Fibroblast of mammary gland (primary cell): Measurements from ENCODE around the gene MSI2.

Experiments used
- DNase-seq: peaks from one replicate; pipeline ENCODE4 v3.0.0-alpha.2; 2010; ENCODE audit warnings: low read depth
- H3K4me3 ChIP-seq: 2 replicates; pipeline ENCODE4 v1.5.1; 2011; ENCODE audit warnings: low read depth, mild to moderate bottlenecking, low read length, moderate library complexity; ENCODE audit not compliant: control insufficient read depth
- TF ChIP-seq, protein P1 (sequence below): conservative IDR thresholded peaks from 2 replicates; pipeline ENCODE4 v1.5.1; 2011; ENCODE audit warnings: low read depth, low read length, inconsistent platforms; ENCODE audit not compliant: control insufficient read depth, insufficient read depth

Gene MSI2

DNA sequence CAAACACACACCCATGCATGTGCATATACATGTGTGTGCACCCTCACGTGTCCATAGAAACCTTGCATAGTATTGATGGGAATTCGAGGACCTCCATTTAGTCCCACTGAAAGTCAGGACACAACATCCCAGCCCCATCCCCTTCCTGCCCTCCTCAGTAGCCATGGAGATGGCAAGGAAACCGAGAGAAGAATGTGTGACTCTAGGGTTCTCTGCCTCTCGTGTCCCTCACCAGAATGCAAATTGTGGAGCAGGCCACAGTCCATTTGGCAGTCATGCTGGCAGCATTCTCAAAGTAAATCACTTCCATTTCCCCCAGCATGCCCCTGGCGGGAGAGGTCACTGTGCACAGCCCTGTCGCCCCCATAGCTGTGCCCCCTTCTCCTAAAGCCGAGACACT lies 141.1 kb downstream of the MSI2 start:
- no peak for DNase-seq
- TF ChIP-seq, protein P1, sequence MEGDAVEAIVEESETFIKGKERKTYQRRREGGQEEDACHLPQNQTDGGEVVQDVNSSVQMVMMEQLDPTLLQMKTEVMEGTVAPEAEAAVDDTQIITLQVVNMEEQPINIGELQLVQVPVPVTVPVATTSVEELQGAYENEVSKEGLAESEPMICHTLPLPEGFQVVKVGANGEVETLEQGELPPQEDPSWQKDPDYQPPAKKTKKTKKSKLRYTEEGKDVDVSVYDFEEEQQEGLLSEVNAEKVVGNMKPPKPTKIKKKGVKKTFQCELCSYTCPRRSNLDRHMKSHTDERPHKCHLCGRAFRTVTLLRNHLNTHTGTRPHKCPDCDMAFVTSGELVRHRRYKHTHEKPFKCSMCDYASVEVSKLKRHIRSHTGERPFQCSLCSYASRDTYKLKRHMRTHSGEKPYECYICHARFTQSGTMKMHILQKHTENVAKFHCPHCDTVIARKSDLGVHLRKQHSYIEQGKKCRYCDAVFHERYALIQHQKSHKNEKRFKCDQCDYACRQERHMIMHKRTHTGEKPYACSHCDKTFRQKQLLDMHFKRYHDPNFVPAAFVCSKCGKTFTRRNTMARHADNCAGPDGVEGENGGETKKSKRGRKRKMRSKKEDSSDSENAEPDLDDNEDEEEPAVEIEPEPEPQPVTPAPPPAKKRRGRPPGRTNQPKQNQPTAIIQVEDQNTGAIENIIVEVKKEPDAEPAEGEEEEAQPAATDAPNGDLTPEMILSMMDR, result no peak
- no peak overlapping the region for H3K4me3 ChIP-seq

DNA sequence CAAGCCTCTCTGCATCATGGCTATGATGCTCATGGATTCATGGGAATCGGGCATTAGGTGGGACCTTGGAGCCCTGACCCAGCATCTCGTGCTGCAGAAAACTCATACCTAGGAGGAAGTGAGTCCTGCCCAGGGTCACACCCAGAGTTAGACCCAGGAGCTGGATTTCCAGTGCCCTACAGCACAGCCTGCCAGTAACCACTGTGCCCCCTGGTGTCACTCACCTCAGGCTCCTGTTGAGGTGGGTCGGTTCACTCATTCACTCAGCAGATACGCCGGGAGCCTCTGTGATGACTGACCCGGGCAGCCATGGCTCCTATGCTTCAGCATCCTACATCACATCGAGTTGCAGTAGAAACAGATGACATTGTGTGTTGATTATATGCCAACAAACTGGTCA lies 143.4 kb downstream of the MSI2 start:
- TF ChIP-seq, protein P1, result no peak
- DNase-seq, result no peak
- no peak overlapping the region for H3K4me3 ChIP-seq

DNA sequence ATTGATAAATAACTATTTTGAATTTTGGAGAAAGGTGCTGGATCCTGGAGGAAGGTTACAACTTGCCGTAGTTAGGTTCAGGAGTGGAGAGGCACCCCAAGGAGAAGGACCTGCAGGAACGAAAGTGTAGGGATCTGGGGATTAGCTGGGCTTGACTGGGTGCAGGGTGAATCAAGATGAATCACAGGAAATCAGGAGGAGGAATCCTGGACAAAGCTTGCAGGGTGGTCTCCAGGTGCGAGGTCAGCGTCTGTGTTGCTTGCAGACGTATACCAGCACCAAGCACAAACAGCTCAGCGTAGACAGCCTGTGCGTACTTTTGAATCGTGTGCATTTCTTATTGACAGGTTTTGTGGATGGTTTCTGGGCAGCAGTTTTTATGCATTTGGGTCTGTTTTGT lies 144.3 kb downstream of the MSI2 start:
- no peak for DNase-seq
- TF ChIP-seq, protein P1, result no peak
- H3K4me3 ChIP-seq, result no peak overlapping the region

DNA sequence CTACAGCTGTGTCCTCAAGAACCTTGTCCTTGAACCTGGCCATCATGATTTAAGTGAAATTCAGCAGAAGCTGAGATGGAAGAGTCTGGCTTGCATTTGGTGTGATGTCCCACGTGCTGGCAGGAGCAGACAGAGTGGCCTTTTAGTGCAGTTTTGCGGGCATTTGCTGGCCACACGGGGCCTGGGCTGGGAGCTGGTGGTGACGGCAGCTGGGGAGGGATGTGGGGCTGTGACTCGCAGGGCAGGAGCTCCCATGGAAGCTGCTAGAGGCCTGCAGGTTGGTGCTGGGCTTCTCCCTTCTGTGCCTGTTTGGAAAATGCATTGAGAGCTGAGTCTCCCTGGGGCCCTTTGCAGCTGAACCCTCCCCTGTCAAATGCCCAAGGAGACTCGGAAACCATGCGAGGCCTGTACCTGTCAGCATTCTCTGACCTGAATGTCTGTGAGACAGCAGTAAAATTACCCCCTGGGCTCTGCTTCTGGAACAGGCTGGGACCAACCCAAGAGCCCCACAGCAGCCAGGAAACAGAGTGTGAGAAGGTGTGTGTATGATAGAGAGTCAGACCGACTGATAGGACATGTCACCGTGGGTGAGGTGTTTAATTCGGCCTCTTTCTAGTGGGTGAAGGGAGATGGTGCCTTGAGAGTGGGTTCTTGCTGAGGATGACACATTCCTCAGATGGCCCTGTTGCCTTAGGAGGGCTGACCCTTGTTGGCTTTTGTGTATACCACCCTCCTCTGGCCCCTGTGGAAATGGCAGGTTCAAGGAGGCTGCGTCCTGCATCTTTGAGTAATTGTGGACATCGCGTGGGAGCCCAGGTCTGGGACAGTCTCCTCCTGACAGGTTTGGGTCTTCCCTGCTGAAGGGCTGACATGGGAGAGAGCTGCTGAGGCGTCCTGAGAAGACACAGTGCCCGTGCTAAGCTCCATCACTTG lies 145.5 kb downstream of the MSI2 start:
- no peak for DNase-seq
- TF ChIP-seq, protein P1, result no peak
- no peak overlapping the region for H3K4me3 ChIP-seq

DNA sequence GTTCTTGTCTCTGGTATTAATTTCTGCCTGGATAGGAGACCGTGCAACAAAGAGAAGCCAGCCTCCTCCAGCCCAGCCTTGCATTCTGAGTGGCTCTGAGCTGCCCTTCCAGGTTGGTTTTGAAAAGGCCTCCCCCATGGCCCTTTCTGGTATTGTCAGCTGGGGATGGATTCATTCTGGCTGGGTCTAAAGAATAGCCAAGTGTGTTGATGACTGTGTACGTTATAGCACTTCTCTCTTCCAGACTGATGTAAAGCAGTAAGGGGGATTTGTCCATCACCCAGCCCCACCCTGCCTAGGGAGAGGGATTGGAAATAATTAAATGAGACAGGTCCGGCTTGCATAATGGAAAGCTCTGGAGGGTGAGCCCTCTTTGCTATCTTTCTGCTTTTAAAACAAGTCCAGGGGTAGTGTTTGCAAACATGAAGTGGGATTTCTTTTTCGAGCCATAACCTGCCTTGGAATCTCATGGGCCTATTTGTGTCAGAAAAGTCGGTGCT lies 146.4 kb downstream of the MSI2 start:
- H3K4me3 ChIP-seq, result no peak overlapping the region
- no peak for DNase-seq
- TF ChIP-seq, protein P1, result no peak

DNA sequence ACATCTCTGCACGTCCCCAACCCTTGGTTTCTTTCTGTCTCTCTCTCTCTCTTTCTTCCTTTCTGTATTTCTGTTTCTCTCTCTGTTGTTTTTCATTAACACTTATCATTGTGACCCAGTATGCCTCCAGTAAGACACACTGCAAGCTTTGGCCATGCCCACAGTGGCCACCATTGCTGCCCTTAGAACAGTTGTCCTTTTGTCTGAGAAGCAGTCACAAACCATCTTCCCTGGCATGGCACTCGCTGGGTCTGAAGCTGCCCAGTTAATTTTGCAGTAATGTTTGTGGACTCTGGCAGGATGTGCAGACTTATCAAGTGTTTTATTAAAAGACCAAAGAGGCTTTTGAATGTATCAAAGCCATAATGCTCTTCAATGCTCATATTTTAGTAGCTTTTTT lies 146.9 kb downstream of the MSI2 start:
- TF ChIP-seq, protein P1, result no peak
- H3K4me3 ChIP-seq, result no peak overlapping the region
- no peak for DNase-seq
